NOMO-1 treated with dmso at 0.1 percent for 144 hours (cell line): ENCODE data around the gene BCLAF3.

Experiments used
- DNase-seq: peaks from one replicate; lab custom pipeline; 2025; ENCODE audit not compliant: unreplicated experiment; lab: John Stamatoyannopoulos, UW

Gene BCLAF3

GRCh38 chrX:19990556-19991349, at the start of gene BCLAF3:
TSS of gene BCLAF3 (minus strand) at chrX:19991061. CDS start at chrX:19970264, 20,797 bp downstream.
- peak; percentile 80 for DNase-seq

GRCh38 chrX:20038966-20039365, 48.1 kb upstream of the BCLAF3 start:
- DNase-seq: no peak

- no peak for DNase-seq
Observed at GRCh38 chrX:20037186-20037585, 46.3 kb upstream of the BCLAF3 start.

GRCh38 chrX:20032201-20032600, 41.3 kb upstream of the BCLAF3 start:
- no peak for DNase-seq

- DNase-seq: peak; percentile 39
Observed at GRCh38 chrX:20029728-20030127, 38.9 kb upstream of the BCLAF3 start.

- no peak for DNase-seq
Observed at GRCh38 chrX:20028588-20028987, 37.7 kb upstream of the BCLAF3 start.

GRCh38 chrX:20026278-20026677, 35.4 kb upstream of the BCLAF3 start:
- no peak for DNase-seq

- DNase-seq: no peak
Observed at GRCh38 chrX:20019672-20020365, 29.0 kb upstream of the BCLAF3 start.

GRCh38 chrX:20016616-20016945, 25.7 kb upstream of the BCLAF3 start:
- no peak for DNase-seq

GRCh38 chrX:20015945-20016615, 25.2 kb upstream of the BCLAF3 start:
- no peak for DNase-seq

- DNase-seq: no peak
Observed at GRCh38 chrX:20015422-20015821, 24.6 kb upstream of the BCLAF3 start.

- DNase-seq: no peak
Observed at GRCh38 chrX:20011608-20012007, 20.7 kb upstream of the BCLAF3 start.

GRCh38 chrX:20007962-20008622, 17.2 kb upstream of the BCLAF3 start:
- no peak for DNase-seq

- DNase-seq: no peak
Observed at GRCh38 chrX:20005883-20006282, 15.0 kb upstream of the BCLAF3 start.

GRCh38 chrX:20001588-20001987, 10.7 kb upstream of the BCLAF3 start:
- DNase-seq: no peak

- no peak for DNase-seq
Observed at GRCh38 chrX:19991350-19991718, 473 bp upstream of the BCLAF3 start.

- no peak for DNase-seq
Observed at GRCh38 chrX:19990151-19990555, 708 bp downstream of the BCLAF3 start.

GRCh38 chrX:19987856-19988255, 3.0 kb downstream of the BCLAF3 start:
- no peak for DNase-seq

GRCh38 chrX:19986531-19986930, 4.3 kb downstream of the BCLAF3 start:
- no peak for DNase-seq

GRCh38 chrX:19981947-19982346, 8.9 kb downstream of the BCLAF3 start:
- no peak for DNase-seq

GRCh38 chrX:19975845-19976244, 15.0 kb downstream of the BCLAF3 start:
- DNase-seq: no peak

- DNase-seq: no peak
Observed at GRCh38 chrX:19972984-19973383, 17.9 kb downstream of the BCLAF3 start.
